ENCODE data around the gene TMEM273.

- TF ChIP-seq CTCF (IDR thresholded peaks at IDR 0.05) = no peak
- TF ChIP-seq POLR2A (IDR thresholded peaks at IDR 0.05) = no peak
These were observed 13.8 kb downstream of the TMEM273 start for GRCh38 chr10:49174261-49174925.

All from suprapubic skin (tissue), 3 donors.